COLO668 (cell line): ENCODE measurements around the gene PKP3.
"Not testable (repeated sequence)": the region's sequence is repeated elsewhere in the genome, so short reads cannot be mapped to it uniquely, and the experiment has no call there.

Source experiments
- DNase-seq: peaks from one replicate; lab custom pipeline; 2025; ENCODE audit not compliant: unreplicated experiment; lab: John Stamatoyannopoulos, UW

The PKP3 gene

GRCh38 chr11:395866-396265 lies 1.9 kb downstream of the PKP3 start:
- DNase-seq: no peak

GRCh38 chr11:396511-396947 lies 2.5 kb downstream of the PKP3 start:
- DNase-seq: no peak

DNA sequence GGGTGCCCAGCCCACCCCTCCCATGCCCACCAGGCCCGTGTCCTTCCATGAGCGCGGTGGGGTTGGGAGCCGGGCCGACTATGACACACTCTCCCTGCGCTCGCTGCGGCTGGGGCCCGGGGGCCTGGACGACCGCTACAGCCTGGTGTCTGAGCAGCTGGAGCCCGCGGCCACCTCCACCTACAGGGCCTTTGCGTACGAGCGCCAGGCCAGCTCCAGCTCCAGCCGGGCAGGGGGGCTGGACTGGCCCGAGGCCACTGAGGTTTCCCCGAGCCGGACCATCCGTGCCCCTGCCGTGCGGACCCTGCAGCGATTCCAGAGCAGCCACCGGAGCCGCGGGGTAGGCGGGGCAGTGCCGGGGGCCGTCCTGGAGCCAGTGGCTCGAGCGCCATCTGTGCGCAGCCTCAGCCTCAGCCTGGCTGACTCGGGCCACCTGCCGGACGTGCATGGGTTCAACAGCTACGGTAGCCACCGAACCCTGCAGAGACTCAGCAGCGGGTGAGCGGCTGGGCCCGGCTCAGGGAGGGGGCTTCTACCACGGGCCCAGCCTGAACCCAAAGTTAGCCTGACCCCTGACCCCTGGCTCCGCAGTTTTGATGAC lies 3.0 kb downstream of the PKP3 start:
- no peak for DNase-seq

DNA sequence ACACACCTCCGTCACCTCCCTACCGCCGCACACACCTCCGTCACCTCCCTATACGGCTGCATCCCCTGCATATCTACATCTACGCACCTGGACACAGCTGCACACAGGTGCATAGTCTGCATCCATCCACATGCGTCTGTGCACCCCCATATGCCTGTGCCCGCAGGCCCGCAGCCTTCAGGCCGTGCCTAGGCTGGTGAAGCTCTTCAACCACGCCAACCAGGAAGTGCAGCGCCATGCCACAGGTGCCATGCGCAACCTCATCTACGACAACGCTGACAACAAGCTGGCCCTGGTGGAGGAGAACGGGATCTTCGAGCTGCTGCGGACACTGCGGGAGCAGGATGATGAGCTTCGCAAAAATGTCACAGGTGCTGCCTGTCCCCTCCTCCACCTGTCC lies 4.8 kb downstream of the PKP3 start:
- no peak for DNase-seq

DNA sequence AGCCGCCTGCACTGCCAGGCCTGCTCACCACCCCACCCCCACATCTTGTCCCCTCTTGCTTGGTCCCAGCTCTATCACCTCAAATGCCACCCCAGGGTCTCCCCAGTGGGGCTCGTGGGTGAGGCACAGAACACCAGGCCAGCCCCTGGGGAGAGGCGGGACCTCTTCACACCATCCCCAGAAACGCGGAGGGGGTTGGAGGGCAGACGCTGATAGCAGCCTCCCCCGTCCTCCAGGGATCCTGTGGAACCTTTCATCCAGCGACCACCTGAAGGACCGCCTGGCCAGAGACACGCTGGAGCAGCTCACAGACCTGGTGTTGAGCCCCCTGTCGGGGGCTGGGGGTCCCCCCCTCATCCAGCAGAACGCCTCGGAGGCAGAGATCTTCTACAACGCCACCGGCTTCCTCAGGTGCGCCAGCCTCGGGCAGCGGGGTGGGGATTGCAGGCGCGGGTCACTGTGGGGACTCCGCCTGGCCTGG lies 5.8 kb downstream of the PKP3 start:
- no peak for DNase-seq

DNA sequence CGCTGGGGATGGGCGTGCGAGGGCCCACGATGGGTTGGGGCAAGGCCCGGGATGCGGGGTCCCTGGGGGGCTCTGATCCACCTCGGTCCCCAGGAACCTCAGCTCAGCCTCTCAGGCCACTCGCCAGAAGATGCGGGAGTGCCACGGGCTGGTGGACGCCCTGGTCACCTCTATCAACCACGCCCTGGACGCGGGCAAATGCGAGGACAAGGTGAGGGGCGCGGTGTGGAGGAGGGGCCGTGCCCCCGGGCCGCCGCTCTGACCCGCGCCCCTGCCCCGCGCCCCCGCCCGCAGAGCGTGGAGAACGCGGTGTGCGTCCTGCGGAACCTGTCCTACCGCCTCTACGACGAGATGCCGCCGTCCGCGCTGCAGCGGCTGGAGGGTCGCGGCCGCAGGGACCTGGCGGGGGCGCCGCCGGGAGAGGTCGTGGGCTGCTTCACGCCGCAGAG lies 6.3 kb downstream of the PKP3 start:
- DNase-seq: no peak

- not testable (repeated sequence) for DNase-seq
Observed at GRCh38 chr11:401196-401595, 7.2 kb downstream of the PKP3 start.

DNA sequence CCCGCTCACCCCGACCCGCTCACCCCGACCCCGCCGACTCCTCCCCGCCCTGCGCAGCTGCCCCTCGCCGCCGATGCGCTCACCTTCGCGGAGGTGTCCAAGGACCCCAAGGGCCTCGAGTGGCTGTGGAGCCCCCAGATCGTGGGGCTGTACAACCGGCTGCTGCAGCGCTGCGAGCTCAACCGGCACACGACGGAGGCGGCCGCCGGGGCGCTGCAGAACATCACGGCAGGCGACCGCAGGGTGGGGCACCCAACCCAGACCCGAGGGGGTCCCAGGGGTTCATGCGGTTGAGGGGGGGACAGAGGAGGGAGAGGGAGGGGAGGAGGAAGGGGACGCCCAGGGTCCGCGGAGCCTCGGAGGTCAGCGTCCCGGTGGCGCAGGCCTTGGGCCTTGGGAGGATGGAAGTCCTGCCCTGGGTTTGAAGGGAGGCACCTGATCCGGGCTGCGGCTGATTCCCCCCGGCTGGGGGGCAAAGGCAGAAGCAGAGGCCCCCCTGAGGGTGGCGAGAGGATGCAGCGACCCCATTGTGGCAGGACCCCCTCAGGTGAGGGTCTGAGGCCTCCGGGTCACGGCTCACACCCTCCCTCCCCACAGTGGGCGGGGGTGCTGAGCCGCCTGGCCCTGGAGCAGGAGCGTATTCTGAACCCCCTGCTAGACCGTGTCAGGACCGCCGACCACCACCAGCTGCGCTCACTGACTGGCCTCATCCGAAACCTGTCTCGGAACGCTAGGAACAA lies 9.2 kb downstream of the PKP3 start:
- no peak for DNase-seq

GRCh38 chr11:403761-404431 lies 9.9 kb downstream of the PKP3 start:
- no peak for DNase-seq

GRCh38 chr11:404551-405264 lies 10.7 kb downstream of the PKP3 start:
- no peak for DNase-seq

DNA sequence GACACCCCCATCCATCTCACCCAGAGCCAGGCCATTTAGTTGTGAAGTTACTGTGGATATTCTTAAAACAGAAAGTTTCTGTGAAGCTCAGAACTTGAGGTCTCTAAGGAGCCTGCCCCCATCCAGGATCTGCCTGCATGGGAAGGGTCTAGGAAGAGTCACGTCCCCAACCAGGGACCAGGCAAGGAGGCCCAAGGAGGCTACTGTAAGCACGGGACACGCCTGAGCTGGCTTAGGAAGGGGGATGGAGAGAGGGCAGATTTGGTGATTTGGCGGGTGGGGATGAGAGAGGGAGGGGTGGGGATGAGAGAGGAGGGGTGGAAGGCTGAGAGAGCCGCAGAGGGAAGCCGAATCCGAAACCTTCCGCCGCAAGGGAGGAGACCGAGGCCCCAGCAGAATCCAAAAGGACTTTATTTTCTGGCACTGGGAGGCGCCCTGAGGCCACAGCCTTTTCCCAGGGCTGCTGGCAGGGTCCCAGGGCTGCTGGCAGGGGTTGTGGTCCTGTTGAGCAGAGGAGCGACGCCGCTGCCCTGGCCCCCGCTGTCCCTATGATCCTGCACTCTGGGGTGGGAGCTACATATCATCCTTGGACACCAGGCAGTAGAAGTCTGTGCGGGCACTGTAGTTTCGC lies 11.4 kb downstream of the PKP3 start:
- DNase-seq: no peak

GRCh38 chr11:405954-406795 lies 12.2 kb downstream of the PKP3 start:
- DNase-seq: no peak

DNA sequence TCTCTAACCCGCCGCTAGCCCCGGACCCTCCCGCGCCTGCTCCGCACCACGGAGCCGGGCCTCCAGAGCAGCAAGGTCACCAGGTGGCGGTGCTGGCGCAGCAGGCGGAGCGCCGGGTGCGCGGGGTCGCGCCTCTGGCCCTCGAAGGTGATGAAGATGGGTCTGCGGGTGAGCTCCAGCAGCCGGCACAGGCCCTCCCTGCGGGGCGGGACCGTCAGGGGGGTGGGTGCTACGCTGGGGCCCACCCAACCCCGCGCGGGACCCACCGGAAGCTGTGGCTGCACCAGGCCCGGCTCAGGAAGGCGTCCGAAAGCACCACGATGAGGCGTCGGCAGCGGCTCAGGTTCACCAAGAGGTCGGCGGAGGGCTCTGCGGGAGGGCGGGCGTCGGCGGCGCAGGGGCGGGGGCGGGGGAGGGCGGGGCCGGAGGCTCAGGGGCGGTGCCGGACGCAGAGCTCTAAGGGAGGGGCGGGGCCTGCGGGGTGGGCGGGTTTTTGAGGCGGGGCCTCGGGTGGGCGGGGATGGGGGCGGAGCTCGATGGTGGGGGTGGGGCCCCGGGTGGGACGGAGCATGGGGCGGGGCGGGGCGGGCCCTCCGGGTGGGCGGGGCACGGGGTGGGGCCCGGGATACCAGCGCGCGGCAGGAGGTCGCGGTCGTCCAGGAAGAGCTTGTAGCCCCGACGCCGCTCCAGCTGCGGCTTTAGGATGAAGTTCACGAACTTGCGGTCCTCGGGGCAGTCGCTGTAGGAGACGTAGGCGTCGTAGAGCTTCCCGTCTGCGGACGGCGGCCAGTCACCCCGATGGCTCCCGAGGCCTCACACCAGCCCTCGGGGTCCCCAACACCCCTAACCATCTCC lies 13.0 kb downstream of the PKP3 start:
- DNase-seq: peak; percentile 70

- DNase-seq: no peak
Observed at GRCh38 chr11:407651-408123, 13.7 kb downstream of the PKP3 start.

- DNase-seq: no peak
Observed at GRCh38 chr11:408154-409007, 14.4 kb downstream of the PKP3 start.

DNA sequence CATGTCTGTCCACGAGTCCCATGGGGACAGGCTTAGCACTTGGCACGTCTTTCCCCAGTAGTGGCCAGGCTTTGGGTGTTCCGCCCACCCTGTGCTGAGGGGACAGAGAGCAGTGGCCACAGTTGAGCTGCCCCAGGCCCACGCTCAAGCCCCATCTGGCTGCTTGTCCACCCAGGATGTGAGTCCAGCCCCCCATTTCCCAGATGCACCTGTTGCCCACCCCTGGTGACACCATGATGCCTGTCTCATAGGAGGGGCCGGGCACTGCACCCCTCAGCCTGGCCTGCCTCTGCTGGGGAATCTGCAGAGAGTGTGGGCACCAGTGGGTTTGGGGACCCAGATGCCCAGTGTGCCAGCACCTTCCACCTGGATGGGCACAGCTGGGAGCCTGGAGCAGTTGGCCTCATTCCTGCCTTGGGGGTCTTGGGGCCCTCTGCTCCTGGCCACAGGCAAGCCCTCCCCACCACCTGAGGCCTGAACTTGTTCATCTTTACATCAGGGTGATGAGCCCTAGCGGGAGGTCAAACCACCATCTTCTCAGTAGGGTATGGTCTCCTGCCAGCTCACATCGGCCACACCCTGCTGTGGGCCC lies 15.1 kb downstream of the PKP3 start:
- DNase-seq: no peak

DNA sequence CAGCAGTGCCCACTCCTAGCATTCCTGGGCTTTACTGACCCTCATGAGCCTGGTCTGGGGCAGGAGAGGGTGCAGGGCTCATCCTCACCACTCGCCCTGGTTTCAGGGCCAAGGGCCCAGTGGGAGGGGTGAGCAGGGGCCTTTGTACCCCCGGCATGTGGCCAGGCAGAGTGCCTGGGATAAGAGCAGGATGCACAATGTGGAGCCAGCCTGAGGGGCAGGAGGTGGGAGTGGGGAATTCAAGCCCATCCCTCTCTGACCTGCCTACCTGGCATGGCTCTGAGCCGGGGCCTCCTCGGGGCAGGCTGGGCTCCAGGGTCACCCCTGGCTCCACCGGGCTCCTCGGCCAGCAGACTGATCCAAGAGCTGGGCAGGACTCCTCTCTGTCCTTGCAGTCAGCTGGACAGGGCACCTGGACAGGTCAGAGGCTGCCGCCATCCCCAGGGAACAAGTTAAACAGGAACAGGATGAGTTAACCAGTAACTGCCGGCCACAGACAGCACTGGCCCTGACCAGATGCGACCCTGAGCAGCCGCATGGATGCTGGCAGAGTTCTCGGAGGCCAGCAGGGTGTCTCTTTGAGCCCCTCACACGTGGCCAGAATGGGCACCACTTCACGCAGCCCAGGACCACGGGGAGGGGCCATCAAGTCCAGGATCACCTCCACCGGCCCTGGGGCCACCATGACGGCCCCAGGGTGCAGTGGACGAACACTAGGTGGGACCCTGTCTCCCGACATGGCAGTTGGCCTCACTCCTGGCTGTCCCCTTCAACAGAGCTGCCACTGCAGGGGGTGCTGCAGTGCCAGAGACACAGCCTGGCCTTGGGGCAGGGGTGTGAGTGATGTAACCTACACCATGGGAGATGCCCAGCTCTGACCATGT lies 15.8 kb downstream of the PKP3 start:
- no peak for DNase-seq
